Activated T-cell treated with anti-CD3 and anti-CD28 coated beads, Interleukin-2, amount 50 U/mL, for 24 hours (primary cell): ENCODE data around the gene C17orf67.
"Not testable (repeated sequence)": the region's sequence is repeated elsewhere in the genome, so short reads cannot be mapped to it uniquely, and the experiment has no call there.

ENCODE experiments used
- DNase-seq: peaks from one replicate; pipeline ENCODE4 v3.0.0-alpha.2; 2020
- H3K27ac Mint-ChIP-seq: 2 replicates; pipeline ENCODE4 v1.8.0; 2020; ENCODE audit warnings: mild to moderate bottlenecking, mixed read lengths
- H3K27me3 Mint-ChIP-seq: 2 replicates; pipeline ENCODE4 v1.8.0; 2020; ENCODE audit warnings: mixed read lengths
- H3K36me3 Mint-ChIP-seq: 2 replicates; pipeline ENCODE4 v1.8.0; 2020; ENCODE audit warnings: low read depth, mixed read lengths
- H3K4me1 Mint-ChIP-seq: 2 replicates; pipeline ENCODE4 v1.8.0; 2020; ENCODE audit warnings: low read depth, mixed read lengths
- H3K4me3 Mint-ChIP-seq: 2 replicates; pipeline ENCODE4 v1.8.0; 2020; ENCODE audit warnings: mild to moderate bottlenecking, moderate library complexity, mixed read lengths
- H3K9me3 Mint-ChIP-seq: 2 replicates; pipeline ENCODE4 v1.8.0; 2020; ENCODE audit warnings: mixed read lengths

C17orf67 gene

GRCh38 chr17:56757611-56758010, 76.1 kb downstream of the C17orf67 start:
- not testable (repeated sequence) for H3K27ac Mint-ChIP-seq, H3K4me3 Mint-ChIP-seq, H3K9me3 Mint-ChIP-seq, H3K27me3 Mint-ChIP-seq, DNase-seq, H3K36me3 Mint-ChIP-seq
- H3K4me1 Mint-ChIP-seq: peaks cover 20% of the 10 kb centered on the region

- no peak for DNase-seq
- H3K27ac Mint-ChIP-seq: no peak overlapping the region
- no peak overlapping the region for H3K4me3 Mint-ChIP-seq
- H3K4me1 Mint-ChIP-seq: peaks cover 18% of the 10 kb centered on the region
- H3K36me3 Mint-ChIP-seq: no peaks in the 10 kb centered on the region
- no peaks in the 10 kb centered on the region for H3K27me3 Mint-ChIP-seq
- no peaks in the 10 kb centered on the region for H3K9me3 Mint-ChIP-seq
Observed at GRCh38 chr17:56756536-56756935, 77.2 kb downstream of the C17orf67 start.

GRCh38 chr17:56755310-56755709, 78.4 kb downstream of the C17orf67 start:
- no peak overlapping the region for H3K27ac Mint-ChIP-seq
- H3K4me1 Mint-ChIP-seq: peaks cover 14% of the 10 kb centered on the region
- no peak overlapping the region for H3K4me3 Mint-ChIP-seq
- no peaks in the 10 kb centered on the region for H3K27me3 Mint-ChIP-seq
- DNase-seq: no peak
- H3K9me3 Mint-ChIP-seq: no peaks in the 10 kb centered on the region
- no peaks in the 10 kb centered on the region for H3K36me3 Mint-ChIP-seq

- Mint-ChIP-seq H3K4me3 (no peak overlapping the region), H3K36me3 (no peaks in the 10 kb centered on the region), H3K27me3 (no peaks in the 10 kb centered on the region), H3K9me3 (no peaks in the 10 kb centered on the region), H3K4me1 (peaks cover 14% of the 10 kb centered on the region), H3K27ac (no peak overlapping the region)
- DNase-seq: no peak
Observed at GRCh38 chr17:56754523-56755208, 79.1 kb downstream of the C17orf67 start.

- H3K36me3 Mint-ChIP-seq: no peaks in the 10 kb centered on the region
- no peaks in the 10 kb centered on the region for H3K27me3 Mint-ChIP-seq
- no peaks in the 10 kb centered on the region for H3K9me3 Mint-ChIP-seq
- H3K27ac Mint-ChIP-seq: no peak overlapping the region
- no peak for DNase-seq
- no peak overlapping the region for H3K4me3 Mint-ChIP-seq
- H3K4me1 Mint-ChIP-seq: peaks cover 14% of the 10 kb centered on the region
Observed at GRCh38 chr17:56752263-56752836, 81.4 kb downstream of the C17orf67 start.

- Mint-ChIP-seq H3K27me3 (no peaks in the 10 kb centered on the region), H3K4me3 (no peak overlapping the region), H3K4me1 (peaks cover 8% of the 10 kb centered on the region), H3K9me3 (no peaks in the 10 kb centered on the region), H3K27ac (no peak overlapping the region), H3K36me3 (no peaks in the 10 kb centered on the region)
- DNase-seq: no peak
Observed at GRCh38 chr17:56751145-56751738, 82.5 kb downstream of the C17orf67 start.

GRCh38 chr17:56744721-56745120, 89.0 kb downstream of the C17orf67 start:
- DNase-seq: no peak
- peaks cover 7% of the 10 kb centered on the region for H3K27me3 Mint-ChIP-seq
- no peak overlapping the region for H3K27ac Mint-ChIP-seq
- H3K36me3 Mint-ChIP-seq: no peaks in the 10 kb centered on the region
- no peaks in the 10 kb centered on the region for H3K4me1 Mint-ChIP-seq
- H3K4me3 Mint-ChIP-seq: no peak overlapping the region
- H3K9me3 Mint-ChIP-seq: no peaks in the 10 kb centered on the region

- no peak for DNase-seq
- no peak overlapping the region for H3K27ac Mint-ChIP-seq
- H3K36me3 Mint-ChIP-seq: no peaks in the 10 kb centered on the region
- peaks cover 7% of the 10 kb centered on the region for H3K27me3 Mint-ChIP-seq
- H3K9me3 Mint-ChIP-seq: no peaks in the 10 kb centered on the region
- no peak overlapping the region for H3K4me3 Mint-ChIP-seq
- no peaks in the 10 kb centered on the region for H3K4me1 Mint-ChIP-seq
Observed at GRCh38 chr17:56742601-56743000, 91.1 kb downstream of the C17orf67 start.
